HG03469 (cell line): Measurements from ENCODE around the gene ELOF1.

Experiments used
- ATAC-seq: cut with Tn5 transposase; IDR thresholded peaks from one replicate; pipeline ENCODE4 v1.9.1; 2021; ENCODE audit warnings: mild to moderate bottlenecking, moderate library complexity, moderate number of reproducible peaks; ENCODE audit not compliant: unreplicated experiment

The ELOF1 gene

GRCh38 chr19:11538232-11539036 lies 20.6 kb downstream of the ELOF1 start, which contains the start of gene CNN1:
Gene CNN1, plus strand, starts transcription at chr19:11538851. Its CDS starts 77 bp downstream, at chr19:11538928.
- no peak for ATAC-seq

- ATAC-seq, result peak; percentile 54
Observed at GRCh38 chr19:11535792-11536595, 23.0 kb downstream of the ELOF1 start.

GRCh38 chr19:11534948-11535347 lies 24.1 kb downstream of the ELOF1 start:
- ATAC-seq, result no peak

GRCh38 chr19:11534538-11534937 lies 24.5 kb downstream of the ELOF1 start:
- ATAC-seq, result no peak

GRCh38 chr19:11530432-11530831 lies 28.6 kb downstream of the ELOF1 start:
- no peak for ATAC-seq

GRCh38 chr19:11528551-11529341 lies 30.3 kb downstream of the ELOF1 start, which contains the start of gene ECSIT:
Gene ECSIT, minus strand, starts transcription at chr19:11529134. Its CDS starts 9,964 bp downstream, at chr19:11519170.
- ATAC-seq, result peak; percentile 85

GRCh38 chr19:11519138-11519537 lies 39.9 kb downstream of the ELOF1 start:
- ATAC-seq, result no peak

GRCh38 chr19:11513946-11514345 lies 45.1 kb downstream of the ELOF1 start:
- ATAC-seq, result no peak

- ATAC-seq, result no peak
Observed at GRCh38 chr19:11510444-11510843, 48.6 kb downstream of the ELOF1 start.

GRCh38 chr19:11507370-11508078 lies 51.5 kb downstream of the ELOF1 start:
- ATAC-seq, result no peak

GRCh38 chr19:11506967-11507366 lies 52.1 kb downstream of the ELOF1 start:
- no peak for ATAC-seq

GRCh38 chr19:11506101-11506555 lies 52.9 kb downstream of the ELOF1 start:
- ATAC-seq, result peak; percentile 31

- peak; percentile 23 for ATAC-seq
Observed at GRCh38 chr19:11505504-11506100, 53.4 kb downstream of the ELOF1 start, which contains the start of gene ZNF653. Gene ZNF653, minus strand, starts transcription at chr19:11505839. Its CDS starts 53 bp downstream, at chr19:11505786.

- ATAC-seq, result peak; percentile 76
Observed at GRCh38 chr19:11505032-11505503, 54.0 kb downstream of the ELOF1 start.

GRCh38 chr19:11504502-11505031 lies 54.5 kb downstream of the ELOF1 start:
- ATAC-seq, result no peak
